IPS-NIHi7 (cell line): ENCODE data around the gene P4HB.

Experiments
- DNase-seq: peaks from one replicate; pipeline ENCODE4 v3.0.0; 2012; ENCODE audit warnings: mixed read lengths; ENCODE audit errors: extremely low spot score

P4HB gene

DNA sequence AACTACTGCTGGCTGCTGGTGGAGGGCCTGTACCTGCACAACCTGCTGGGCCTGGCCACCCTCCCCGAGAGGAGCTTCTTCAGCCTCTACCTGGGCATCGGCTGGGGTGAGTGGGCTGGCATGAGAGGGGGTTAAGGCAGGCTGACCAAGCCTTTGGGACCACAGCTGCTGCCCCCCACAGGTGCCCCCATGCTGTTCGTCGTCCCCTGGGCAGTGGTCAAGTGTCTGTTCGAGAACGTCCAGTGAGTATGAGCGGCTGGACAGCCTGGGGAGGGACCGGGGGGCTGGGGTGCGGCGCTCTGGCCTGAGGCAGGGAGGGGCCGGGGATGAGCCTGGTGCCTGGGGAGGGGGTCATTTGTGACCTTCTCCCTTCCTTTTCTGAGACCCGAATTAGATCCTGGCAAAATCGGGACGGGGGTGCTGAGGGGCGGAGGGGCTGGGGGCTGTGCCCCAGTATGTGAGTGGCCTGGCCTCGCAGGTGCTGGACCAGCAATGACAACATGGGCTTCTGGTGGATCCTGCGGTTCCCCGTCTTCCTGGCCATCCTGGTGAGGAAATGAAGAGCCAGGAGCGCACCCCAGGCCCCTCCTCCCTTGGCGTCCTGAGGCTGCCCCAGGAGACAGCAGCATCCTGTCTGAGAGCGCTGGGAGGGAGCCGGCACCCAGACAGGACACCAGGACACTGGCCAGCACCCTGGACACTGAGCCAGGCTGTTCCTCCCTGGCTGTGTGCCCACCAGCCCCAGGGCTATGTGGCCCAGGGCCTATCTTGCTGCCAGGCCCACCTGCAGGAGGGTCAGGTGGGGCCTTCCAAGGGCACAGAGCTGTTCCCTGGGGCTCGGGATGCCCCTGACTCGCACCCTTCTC, 48.4 kb downstream of the P4HB start:
- no peak for DNase-seq

DNA sequence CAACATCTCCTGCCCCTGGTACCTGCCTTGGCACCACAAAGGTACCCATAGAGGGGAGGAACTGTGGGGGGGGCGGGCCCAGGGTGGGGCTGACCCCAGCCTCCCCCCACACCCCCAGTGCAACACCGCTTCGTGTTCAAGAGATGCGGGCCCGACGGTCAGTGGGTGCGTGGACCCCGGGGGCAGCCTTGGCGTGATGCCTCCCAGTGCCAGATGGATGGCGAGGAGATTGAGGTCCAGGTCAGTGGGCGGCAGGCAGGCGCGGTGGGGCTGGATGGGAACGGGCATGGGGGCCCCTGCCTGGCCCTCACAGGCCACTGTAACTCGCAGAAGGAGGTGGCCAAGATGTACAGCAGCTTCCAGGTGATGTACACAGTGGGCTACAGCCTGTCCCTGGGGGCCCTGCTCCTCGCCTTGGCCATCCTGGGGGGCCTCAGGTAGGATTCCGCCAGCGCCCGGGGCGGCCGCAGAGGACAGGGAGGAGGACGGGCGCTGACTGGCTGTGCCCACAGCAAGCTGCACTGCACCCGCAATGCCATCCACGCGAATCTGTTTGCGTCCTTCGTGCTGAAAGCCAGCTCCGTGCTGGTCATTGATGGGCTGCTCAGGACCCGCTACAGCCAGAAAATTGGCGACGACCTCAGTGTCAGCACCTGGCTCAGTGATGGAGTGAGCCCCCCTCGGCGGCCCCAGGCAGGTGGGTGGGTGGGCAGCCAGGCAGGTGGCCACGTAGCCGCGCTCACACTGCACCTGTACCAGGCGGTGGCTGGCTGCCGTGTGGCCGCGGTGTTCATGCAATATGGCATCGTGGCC, 49.2 kb downstream of the P4HB start:
- no peak for DNase-seq

- DNase-seq = no peak
These were observed 49.9 kb downstream of the P4HB start for GRCh38 chr17:81810476-81810875.

DNA sequence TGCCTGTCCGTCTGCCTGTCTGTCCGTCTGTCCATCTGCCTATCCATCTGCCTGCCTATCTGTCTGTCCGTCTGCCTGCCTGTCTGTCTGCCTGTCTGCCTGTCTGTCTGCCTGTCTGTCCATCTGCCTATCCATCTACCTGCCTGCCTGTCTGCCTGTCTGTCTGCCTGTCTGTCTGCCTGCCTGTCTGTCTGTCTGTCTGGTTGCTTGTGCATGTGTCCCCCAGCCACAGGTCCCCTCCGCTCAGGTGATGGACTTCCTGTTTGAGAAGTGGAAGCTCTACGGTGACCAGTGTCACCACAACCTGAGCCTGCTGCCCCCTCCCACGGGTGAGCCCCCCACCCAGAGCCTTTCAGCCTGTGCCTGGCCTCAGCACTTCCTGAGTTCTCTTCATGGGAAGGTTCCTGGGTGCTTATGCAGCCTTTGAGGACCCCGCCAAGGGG, 50.8 kb downstream of the P4HB start:
- DNase-seq = no peak

- no peak for DNase-seq
These were observed 51.4 kb downstream of the P4HB start for GRCh38 chr17:81808778-81809555.

GRCh38 chr17:81807839-81808238, 52.5 kb downstream of the P4HB start:
- no peak for DNase-seq

DNA sequence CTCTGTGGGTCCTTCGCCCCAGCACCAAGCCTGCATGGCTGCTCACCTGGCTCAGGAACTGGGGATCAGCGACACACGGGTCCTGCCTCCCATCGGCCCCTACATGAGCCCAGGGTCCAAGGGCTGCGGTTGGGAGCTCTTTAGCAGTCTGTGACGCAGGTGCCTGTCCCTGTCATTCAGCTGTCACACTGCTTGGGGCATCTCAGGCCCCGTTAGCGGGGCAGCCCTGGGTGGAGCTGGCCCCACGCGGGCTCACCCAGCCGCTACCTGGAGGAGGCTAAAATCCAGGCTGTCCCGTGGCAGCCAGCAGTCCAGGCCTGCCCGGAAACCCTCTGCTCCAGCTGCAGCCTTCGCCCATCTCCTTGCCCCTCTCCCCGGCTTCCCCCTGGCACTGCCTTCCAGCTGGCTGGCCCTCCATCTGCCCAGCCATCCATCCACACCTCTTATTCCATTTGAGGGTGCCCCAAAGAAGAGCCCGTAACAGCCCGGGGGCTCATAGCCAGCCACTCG, 53.1 kb downstream of the P4HB start:
- no peak for DNase-seq

GRCh38 chr17:81806461-81807209, 53.7 kb downstream of the P4HB start:
- no peak for DNase-seq

- no peak for DNase-seq
These were observed 54.5 kb downstream of the P4HB start for GRCh38 chr17:81805707-81806460.

DNA sequence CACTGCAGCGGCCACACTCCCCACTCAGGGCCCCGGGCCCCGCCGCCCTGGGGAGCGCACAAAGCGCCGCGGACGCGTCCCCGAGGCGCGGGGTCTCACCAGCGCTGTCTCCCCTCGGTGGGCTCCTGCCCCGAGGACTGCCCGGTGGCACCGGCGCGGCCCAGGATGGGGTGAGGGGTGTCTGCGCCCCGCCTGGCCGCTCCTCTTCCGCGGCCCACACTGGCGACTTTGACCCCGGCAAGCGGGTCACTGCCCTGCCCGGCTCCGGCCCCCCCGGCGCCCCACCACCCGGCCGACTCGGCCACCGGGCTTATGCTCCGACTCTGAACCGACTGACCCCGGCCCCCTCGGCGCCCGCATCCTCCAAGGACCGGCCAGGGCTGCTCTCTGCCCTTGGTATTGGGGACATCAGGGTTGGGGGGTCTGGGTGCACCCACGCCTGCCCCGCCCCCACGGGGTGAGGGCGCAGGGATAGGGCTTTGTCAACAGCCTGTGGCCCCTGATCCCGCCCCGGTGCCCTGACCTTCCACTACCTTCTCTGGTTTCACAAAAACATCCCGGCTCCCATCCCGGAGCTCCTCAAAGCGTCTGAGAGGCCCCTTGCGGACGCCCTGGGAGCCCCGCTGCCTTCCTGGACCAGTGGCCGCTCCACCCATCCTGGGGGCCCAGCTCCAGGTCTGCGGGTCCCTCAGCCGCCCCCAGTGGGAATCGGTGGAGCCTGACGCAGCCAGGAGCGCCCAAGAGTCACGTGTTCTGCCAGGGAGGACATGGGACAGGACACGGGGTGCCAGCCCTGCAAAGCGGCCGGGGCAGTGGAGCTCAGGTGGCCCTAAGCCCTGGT, 55.6 kb downstream of the P4HB start:
- no peak for DNase-seq

DNA sequence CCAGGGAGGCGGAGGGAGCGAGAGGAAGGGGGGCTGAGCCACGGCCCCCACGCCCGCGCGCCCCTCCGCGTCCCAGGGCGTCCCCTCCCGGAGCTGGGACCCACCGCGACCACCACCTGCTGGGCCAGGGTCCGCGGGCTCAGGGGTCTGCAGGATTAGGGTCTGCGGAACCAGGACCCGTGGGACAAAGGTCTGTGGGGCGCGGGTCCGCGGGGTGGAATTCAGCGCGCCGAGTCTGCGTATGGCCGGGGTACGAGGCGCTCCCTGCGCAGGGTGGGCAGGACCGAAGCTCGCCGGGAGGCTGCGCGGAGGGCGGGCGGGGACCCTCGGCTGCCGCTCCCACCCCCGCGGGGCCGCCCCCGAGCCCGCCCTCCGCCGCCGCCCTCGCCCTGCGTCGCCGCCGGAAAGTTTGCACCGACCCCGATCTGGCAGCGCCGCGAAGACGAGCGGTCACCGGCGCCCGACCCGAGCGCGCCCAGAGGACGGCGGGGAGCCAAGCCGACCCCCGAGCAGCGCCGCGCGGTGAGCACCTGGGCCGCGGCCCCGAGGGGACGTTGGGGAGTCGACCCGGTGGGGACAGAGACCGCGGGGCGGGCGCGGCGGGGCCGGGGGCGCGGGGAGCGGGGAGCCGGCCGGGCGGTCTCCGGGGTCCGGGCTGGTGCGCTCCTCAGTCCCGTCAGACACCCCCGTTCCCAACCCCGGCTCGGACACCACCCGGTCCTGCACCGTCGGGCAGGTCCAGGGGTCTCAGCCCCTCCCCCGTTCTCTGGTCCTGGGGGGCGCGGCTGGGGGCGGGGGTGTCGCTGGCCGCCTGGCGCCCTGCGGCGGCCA, 56.4 kb downstream of the P4HB start, which contains the start of gene GCGR:
GCGR (plus strand) TSS at position 423 of the 831 bp plus-strand sequence. CDS start 4,869 bp downstream, outside the sequence.
- DNase-seq = no peak

DNA sequence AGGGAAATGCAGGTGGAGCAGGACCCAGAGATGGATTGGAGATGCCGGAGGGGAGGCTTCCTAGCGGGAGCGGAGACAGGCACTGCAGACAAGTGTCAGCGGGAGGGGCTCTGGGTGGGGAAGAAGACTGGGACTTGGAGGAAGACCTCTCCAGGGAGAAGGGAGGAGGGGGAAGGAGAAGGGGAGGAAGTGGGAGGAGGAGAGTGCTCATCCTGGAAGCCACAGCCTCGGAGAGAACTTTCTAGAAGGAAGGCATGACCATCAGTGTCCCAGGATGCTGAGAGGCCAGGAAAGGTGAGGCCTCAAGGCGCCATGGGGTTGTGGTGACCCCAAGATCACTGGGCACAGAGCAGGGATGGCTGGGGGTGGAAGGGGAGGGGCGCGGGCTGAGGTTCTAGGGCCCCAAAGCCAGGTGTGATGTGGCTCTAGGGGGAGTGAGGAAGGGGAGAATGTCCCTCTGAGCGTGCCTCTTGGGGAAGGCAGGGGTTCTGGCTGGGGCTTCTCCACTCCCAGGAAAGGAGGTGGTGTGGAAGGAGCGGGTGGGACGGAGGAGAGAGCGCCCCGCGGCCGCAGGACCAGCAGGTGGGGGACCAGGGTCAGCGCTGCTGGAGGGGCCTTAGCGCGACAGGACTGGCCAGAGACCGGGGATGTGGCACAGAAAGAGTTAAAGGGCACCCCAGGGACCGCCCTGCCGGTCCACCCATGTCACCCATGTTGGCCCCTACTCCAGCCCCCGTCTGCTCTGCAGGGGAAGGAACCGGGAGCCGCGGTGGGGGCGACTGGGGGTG, 57.3 kb downstream of the P4HB start:
- no peak for DNase-seq

- no peak for DNase-seq
These were observed 58.1 kb downstream of the P4HB start for GRCh38 chr17:81802048-81802758.

DNA sequence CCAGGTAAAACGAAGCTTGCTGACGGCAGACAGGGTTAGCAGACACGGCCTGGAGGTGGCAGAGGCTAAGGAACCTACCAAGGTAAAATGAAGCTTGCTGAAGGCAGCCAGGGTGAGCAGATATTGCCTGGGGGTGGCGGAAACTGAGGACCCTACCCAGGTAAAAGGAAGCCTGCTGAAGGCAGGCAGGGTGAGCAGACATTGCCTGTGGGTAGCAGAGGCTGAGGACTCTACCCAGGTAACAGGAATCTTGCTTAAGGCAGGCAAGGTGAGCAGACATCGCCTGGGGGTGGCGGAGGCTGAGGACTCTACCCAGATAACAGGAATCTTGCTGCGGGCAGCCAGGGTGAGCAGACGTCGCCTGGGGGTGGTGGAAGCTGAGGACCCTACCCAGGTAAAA, 59.0 kb downstream of the P4HB start:
- no peak for DNase-seq

DNA sequence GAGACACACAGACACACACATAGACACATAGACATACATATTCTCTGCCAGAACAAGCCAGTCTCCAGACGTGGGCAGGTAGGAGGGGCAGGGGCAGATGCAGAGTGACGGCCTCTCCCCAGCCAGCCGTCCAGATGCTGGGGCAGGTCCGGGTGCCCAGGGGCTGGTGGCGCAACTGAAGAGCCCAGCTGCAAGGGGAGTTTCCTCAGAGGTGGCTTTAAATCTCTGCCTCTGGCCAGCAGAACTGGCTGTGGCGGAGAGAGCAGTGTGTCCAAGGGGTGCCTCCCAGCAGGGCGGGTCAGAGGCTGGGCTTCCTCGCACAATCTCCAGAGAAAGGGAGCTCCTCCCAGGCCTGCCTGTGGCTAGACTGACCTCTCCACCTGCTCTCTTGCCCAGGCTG, 65.8 kb downstream of the P4HB start:
- no peak for DNase-seq

GRCh38 chr17:81794074-81794476, 66.3 kb downstream of the P4HB start:
- no peak for DNase-seq
